H1 (cell line): ENCODE results near the gene FOXM1. TPM values are rescaled to one million over a fixed set of nuclear protein-coding genes. Genes with fewer than 3 reads are reported as not detected.

ENCODE experiments used
- CREB1 ChIP-seq: IDR thresholded peaks from 2 replicates; pipeline ENCODE4 v1.6.1; 2012; ENCODE audit warnings: inconsistent platforms
- FOSL1 ChIP-seq: IDR thresholded peaks from 2 replicates; pipeline ENCODE4 v1.6.1; 2011; ENCODE audit warnings: mild to moderate bottlenecking, low read depth, low read length, moderate library complexity; ENCODE audit not compliant: insufficient read depth
- RAD21 ChIP-seq, 2 experiments: IDR thresholded peaks in 1 of 2; conservative IDR thresholded peaks in 1 of 2; 2 replicates each; pipeline ENCODE4 v1.6.1; 2011; ENCODE audit warnings: low read depth in 2 of 2, low read length in 2 of 2, improper control_type of control experiment in 1 of 2, inconsistent platforms in 1 of 2, mild to moderate bottlenecking in 1 of 2, moderate library complexity in 1 of 2
- SP4 ChIP-seq: IDR thresholded peaks from 2 replicates; pipeline ENCODE4 v1.6.1; 2012; ENCODE audit warnings: low read length, inconsistent platforms
- polyA plus RNA-seq, 7 experiments: library from polyadenylated mRNA; depleted of rRNA in 3 of 7; stranded (reverse) in 5 of 7; unstranded in 2 of 7; fragments of >200 nt in 5 of 7; fragments of 200-250 nt in 2 of 7; gene quantifications; 1 replicate in 5 of 7; 2 replicates in 1 of 7; 4 replicates in 1 of 7; pipeline versions ENCODE4 v1.2.1 to v1.2.3, GENCODE V29; 2011 to 2013; ENCODE audit warnings: missing spikeins in 2 of 7, mixed read lengths in 2 of 7
- total RNA-seq: library from RNA; stranded (reverse); fragmentation: NEBNext Ultra II Directional; extraction: Animal tissue kit (Norgen Biotek cat#: 25700); gene quantifications from 2 replicates; pipeline ENCODE4 v1.2.1, GENCODE V29; 2021

The FOXM1 gene
- total and polyA plus RNA-seq, 2 of the 8 experiments (the other 6 are each of a cell fraction or from before 2014, with no cell fraction given), result 58.1 to 121 TPM

GRCh38 chr12:2919249-2919648 is 42.3 kb upstream of the FOXM1 start (continued):
- TF ChIP-seq SP4 (no peak), RAD21 (IDR thresholded peaks at IDR 0.05 in 1 of 2, conservative IDR thresholded peaks at IDR 0.05 in 1 of 2; ENCODE audit: low read depth in 2 of 2, low read length in 2 of 2) (no peak), FOSL1 (no peak), CREB1 (no peak)
